ENCODE results near the gene CASZ1. TPM values are rescaled to one million over a fixed set of nuclear protein-coding genes. Genes with fewer than 3 reads are reported as not detected.

CASZ1 gene
- total RNA-seq, 1 experiment from 2014 or later: 3.9 TPM

DNA sequence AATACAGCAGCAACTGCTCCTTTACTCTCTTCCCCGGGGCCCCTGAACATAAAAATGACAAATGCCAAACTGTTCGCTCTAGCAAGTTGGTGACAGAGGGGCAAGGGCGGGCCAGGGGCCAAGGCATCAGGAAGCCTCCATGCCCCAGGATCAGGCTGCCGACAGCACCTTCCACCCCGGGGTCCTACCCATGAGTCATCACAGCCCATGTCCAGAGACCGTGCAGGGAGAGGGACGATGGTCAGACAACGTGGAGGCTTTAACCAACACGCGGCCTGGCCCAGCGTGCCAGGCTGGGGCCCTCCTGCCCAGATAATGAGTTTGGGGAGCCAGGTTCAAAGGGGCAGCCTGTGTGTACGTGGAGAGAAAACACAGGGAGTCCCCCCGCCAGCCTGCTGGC, 90.5 kb downstream of the CASZ1 start:
- Histone ChIP-seq H3K27me3 (ENCODE audit: insufficient read depth, low read length) (no peaks in the 10 kb centered on the region; the same call in 1 of the 2 replicates), H2AFZ (ENCODE audit: low read length) (no peak overlapping the region), H3K56ac (ENCODE audit: insufficient read length, low read depth, low read length) (no peak overlapping the region), H4K91ac (ENCODE audit: insufficient read length, low read depth, low read length) (no peak overlapping the region), H3K18ac (ENCODE audit: insufficient read length, low read depth, low read length) (no peak overlapping the region), H3K9me3 (ENCODE audit: control insufficient read depth, low read depth, low read length) (no peaks in the 10 kb centered on the region), H4K5ac (ENCODE audit: insufficient read length, low read depth, low read length) (no peak overlapping the region), H3K79me1 (ENCODE audit: insufficient read depth, low read depth, low read length, poor library complexity, severe bottlenecking) (no peaks in the 10 kb centered on the region), H3K23ac (ENCODE audit: insufficient read length, low read depth, low read length) (no peak overlapping the region), H2BK12ac (ENCODE audit: insufficient read length, low read depth, low read length) (no peak overlapping the region), H3K4me2 (ENCODE audit: insufficient read depth, insufficient read length, low read length) (no peak overlapping the region), H4K8ac (replicated peaks; ENCODE audit: insufficient read length, low read depth, low read length) (no peak overlapping the region), H3K4me1 (ENCODE audit: insufficient read depth, low read length) (no peaks in the 10 kb centered on the region), H4K20me1 (ENCODE audit: control insufficient read depth, insufficient read depth, insufficient read length) (no peaks in the 10 kb centered on the region), H2BK120ac (ENCODE audit: low read depth, low read length, poor library complexity, severe bottlenecking) (no peak overlapping the region), H2BK5ac (ENCODE audit: insufficient read length, low read length) (no peak overlapping the region), H3K9ac (ENCODE audit: extremely low read depth, insufficient read length, low read length) (no peak overlapping the region), H3T11ph (ENCODE audit: low read length) (no peak overlapping the region), H3K14ac (ENCODE audit: insufficient read depth, low read length) (no peak overlapping the region), H3K4ac (ENCODE audit: low read depth, low read length) (no peak overlapping the region), H3K27ac (ENCODE audit: insufficient read length, low read depth, low read length) (no peak overlapping the region), H2BK20ac (ENCODE audit: low read depth, low read length, poor library complexity, severe bottlenecking) (no peak overlapping the region), H2BK15ac (ENCODE audit: low read depth, low read length) (no peak overlapping the region), H3K79me2 (ENCODE audit: insufficient read depth, low read length) (no peaks in the 10 kb centered on the region), H3K23me2 (ENCODE audit: insufficient read length, low read depth, low read length, poor library complexity, severe bottlenecking) (no peaks in the 10 kb centered on the region), H2AK5ac (ENCODE audit: insufficient read length, low read length) (no peak overlapping the region)
- H3K4me3 Mint-ChIP-seq: no peak overlapping the region
- DNase-seq: no peak
- WGBS (ENCODE audit: extremely low coverage, insufficient read length, low lambda C conversion rate): no CpG with 5 or more reads among the region's 13 CpGs
- H3K4me1 Mint-ChIP-seq: peaks cover 17 to 52% of the 10 kb centered on the region in 2 experiments
- peaks cover 25% of the 10 kb centered on the region for H3K27me3 Mint-ChIP-seq (ENCODE audit: low read depth)
- H3K36me3 Mint-ChIP-seq (ENCODE audit: insufficient read depth in 1 of 3, low read depth in 3 of 3): peaks cover 0 to 2% (median 0%) of the 10 kb centered on the region in 3 experiments; a peak in 3 of 7 replicates
- H3K9me3 Mint-ChIP-seq: no peaks in the 10 kb centered on the region
- TF ChIP-seq, protein P1, sequence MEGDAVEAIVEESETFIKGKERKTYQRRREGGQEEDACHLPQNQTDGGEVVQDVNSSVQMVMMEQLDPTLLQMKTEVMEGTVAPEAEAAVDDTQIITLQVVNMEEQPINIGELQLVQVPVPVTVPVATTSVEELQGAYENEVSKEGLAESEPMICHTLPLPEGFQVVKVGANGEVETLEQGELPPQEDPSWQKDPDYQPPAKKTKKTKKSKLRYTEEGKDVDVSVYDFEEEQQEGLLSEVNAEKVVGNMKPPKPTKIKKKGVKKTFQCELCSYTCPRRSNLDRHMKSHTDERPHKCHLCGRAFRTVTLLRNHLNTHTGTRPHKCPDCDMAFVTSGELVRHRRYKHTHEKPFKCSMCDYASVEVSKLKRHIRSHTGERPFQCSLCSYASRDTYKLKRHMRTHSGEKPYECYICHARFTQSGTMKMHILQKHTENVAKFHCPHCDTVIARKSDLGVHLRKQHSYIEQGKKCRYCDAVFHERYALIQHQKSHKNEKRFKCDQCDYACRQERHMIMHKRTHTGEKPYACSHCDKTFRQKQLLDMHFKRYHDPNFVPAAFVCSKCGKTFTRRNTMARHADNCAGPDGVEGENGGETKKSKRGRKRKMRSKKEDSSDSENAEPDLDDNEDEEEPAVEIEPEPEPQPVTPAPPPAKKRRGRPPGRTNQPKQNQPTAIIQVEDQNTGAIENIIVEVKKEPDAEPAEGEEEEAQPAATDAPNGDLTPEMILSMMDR (conservative IDR thresholded peaks at IDR 0.05): no peak
- H3K27ac Mint-ChIP-seq: no peak overlapping the region

Data from H9 (cell line).